Measurements from ENCODE around the gene MGAT5. TPM values are rescaled to one million over a fixed set of nuclear protein-coding genes. Genes with fewer than 3 reads are reported as not detected.

Gene MGAT5
- total RNA-seq, 4 donors from 2014 or later = 32.4 to 65.9 (median 46.6) TPM

DNA sequence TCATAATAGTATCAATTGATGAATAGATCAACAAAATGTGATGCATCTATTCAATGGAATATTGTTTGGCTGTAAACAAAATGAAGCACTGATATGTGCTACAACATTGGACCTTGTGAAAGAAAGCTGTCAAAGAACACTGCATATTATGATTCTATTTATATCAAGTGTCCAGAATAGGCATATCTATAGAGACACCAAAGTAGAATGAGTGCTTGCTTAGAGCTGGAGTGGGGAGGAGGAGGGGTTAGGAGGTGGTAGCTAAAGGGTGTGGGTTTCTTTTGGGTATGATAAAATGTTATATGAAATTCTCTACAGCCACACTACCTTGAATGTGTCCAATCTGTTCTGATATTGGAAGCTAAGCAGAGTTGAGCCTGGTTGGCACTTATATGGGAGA is 23.0 kb upstream of the MGAT5 start:
- Histone ChIP-seq H3K27ac (no peak overlapping the region), H3K36me3 (no peaks in the 10 kb centered on the region), H3K9me3 (peaks cover 0 to 9% (median 0%) of the 10 kb centered on the region in 3 donors), H3K4me1 (peaks cover 0 to 8% (median 0%) of the 10 kb centered on the region in 3 donors), H3K4me3 (no peak overlapping the region), H3K27me3 (no peaks in the 10 kb centered on the region)
- ATAC-seq = no peak
- TF ChIP-seq POLR2AphosphoS5 (IDR thresholded peaks at IDR 0.05) (no peak), EP300 (IDR thresholded peaks at IDR 0.05) (no peak), POLR2A (IDR thresholded peaks at IDR 0.05) (no peak)
- TF ChIP-seq, protein P1, sequence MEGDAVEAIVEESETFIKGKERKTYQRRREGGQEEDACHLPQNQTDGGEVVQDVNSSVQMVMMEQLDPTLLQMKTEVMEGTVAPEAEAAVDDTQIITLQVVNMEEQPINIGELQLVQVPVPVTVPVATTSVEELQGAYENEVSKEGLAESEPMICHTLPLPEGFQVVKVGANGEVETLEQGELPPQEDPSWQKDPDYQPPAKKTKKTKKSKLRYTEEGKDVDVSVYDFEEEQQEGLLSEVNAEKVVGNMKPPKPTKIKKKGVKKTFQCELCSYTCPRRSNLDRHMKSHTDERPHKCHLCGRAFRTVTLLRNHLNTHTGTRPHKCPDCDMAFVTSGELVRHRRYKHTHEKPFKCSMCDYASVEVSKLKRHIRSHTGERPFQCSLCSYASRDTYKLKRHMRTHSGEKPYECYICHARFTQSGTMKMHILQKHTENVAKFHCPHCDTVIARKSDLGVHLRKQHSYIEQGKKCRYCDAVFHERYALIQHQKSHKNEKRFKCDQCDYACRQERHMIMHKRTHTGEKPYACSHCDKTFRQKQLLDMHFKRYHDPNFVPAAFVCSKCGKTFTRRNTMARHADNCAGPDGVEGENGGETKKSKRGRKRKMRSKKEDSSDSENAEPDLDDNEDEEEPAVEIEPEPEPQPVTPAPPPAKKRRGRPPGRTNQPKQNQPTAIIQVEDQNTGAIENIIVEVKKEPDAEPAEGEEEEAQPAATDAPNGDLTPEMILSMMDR (IDR thresholded peaks at IDR 0.05) = no peak

DNA sequence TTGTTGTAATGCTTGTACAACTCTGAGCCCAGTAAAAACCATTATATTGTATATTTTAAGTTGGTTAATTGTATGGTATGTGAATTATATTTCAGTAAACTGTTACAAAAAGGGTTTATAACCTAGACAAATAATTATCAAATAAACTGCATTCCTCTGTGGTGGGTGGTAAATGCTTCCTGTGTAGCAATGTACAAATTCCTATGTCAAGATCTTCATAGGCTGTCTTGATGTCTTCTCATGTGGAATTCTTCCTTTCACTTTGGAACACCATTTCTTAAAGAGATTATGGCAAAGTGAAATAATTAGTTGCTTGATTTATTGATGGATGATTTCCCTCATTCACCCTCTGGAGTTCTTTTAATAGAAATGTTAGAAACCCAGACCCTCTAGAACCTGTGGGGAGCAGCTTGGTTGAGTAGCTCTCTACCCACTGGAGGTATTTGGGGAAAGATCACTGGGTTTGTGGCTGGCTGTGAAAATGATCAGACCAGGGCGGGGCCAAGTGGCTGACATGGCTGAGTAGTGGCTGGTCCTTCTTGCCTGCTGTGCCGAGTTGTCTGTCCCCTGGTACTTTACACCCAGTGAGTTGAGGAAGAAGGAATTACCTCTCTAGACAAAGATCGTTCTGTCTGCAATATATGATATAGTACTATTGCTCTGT is 22.4 kb upstream of the MGAT5 start:
- H3K4me1 ChIP-seq = peaks cover 0 to 8% (median 0%) of the 10 kb centered on the region in 3 donors
- H3K4me3 ChIP-seq = no peak overlapping the region
- TF ChIP-seq POLR2A (IDR thresholded peaks at IDR 0.05) (no peak), EP300 (IDR thresholded peaks at IDR 0.05) (no peak), POLR2AphosphoS5 (IDR thresholded peaks at IDR 0.05) (no peak)
- TF ChIP-seq, protein P1 (IDR thresholded peaks at IDR 0.05) = no peak
- H3K27me3 ChIP-seq = no peaks in the 10 kb centered on the region
- 100% methylated on average over 3 of the region's 3 CpGs for WGBS, 2 donors (ENCODE audit: low coverage in 1 of 2)
- peaks cover 0 to 9% (median 0%) of the 10 kb centered on the region in 3 donors for H3K9me3 ChIP-seq
- H3K36me3 ChIP-seq = no peaks in the 10 kb centered on the region
- no peak for ATAC-seq
- H3K27ac ChIP-seq = no peak overlapping the region

GRCh38 chr2:134231965-134232340 is 21.9 kb upstream of the MGAT5 start:
- no peaks in the 10 kb centered on the region for H3K27me3 ChIP-seq
- H3K4me1 ChIP-seq = peaks cover 0 to 8% (median 0%) of the 10 kb centered on the region in 3 donors
- no peak for ATAC-seq
- no peak overlapping the region for H3K27ac ChIP-seq
- H3K36me3 ChIP-seq = no peaks in the 10 kb centered on the region
- peaks cover 0 to 9% (median 0%) of the 10 kb centered on the region in 3 donors for H3K9me3 ChIP-seq
- 75% methylated on average over 2 of the region's 2 CpGs; no CpG with 5 or more reads in 1 of the 2 donors for WGBS, 2 donors (ENCODE audit: low coverage in 1 of 2)
- TF ChIP-seq EP300 (IDR thresholded peaks at IDR 0.05) = no peak
- H3K4me3 ChIP-seq = no peak overlapping the region

DNA sequence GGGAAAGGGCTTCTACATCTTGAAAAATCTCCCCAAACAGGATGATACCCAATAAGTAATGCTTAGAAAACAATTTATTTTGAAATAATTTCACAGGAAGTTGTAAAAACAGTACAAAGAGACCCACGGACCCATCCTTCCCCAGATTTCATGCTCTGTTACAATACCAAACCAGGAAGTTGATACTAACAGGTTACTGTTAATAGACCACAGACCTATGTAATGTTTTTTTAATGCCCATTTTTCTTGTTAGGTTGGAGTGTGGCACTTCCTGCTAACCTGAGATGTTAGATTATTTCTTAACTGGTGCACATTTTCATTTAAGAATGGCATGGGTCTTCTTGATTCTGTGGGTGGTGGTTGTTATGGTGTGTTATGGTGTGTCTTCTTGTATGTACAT is 21.4 kb upstream of the MGAT5 start:
- no peak overlapping the region for H3K27ac ChIP-seq
- TF ChIP-seq POLR2A (IDR thresholded peaks at IDR 0.05) (no peak), POLR2AphosphoS5 (IDR thresholded peaks at IDR 0.05) (no peak), EP300 (IDR thresholded peaks at IDR 0.05) (no peak)
- TF ChIP-seq, protein P1 (IDR thresholded peaks at IDR 0.05) = no peak
- WGBS, 2 donors (ENCODE audit: low coverage in 1 of 2) = 56 to 64% methylated on average over 1 of the region's 1 CpG
- H3K27me3 ChIP-seq = no peaks in the 10 kb centered on the region
- no peak for ATAC-seq
- no peak overlapping the region for H3K4me3 ChIP-seq
- H3K4me1 ChIP-seq = peaks cover 0 to 8% (median 0%) of the 10 kb centered on the region in 3 donors
- H3K36me3 ChIP-seq = no peaks in the 10 kb centered on the region
- peaks cover 0 to 9% (median 0%) of the 10 kb centered on the region in 3 donors for H3K9me3 ChIP-seq

DNA sequence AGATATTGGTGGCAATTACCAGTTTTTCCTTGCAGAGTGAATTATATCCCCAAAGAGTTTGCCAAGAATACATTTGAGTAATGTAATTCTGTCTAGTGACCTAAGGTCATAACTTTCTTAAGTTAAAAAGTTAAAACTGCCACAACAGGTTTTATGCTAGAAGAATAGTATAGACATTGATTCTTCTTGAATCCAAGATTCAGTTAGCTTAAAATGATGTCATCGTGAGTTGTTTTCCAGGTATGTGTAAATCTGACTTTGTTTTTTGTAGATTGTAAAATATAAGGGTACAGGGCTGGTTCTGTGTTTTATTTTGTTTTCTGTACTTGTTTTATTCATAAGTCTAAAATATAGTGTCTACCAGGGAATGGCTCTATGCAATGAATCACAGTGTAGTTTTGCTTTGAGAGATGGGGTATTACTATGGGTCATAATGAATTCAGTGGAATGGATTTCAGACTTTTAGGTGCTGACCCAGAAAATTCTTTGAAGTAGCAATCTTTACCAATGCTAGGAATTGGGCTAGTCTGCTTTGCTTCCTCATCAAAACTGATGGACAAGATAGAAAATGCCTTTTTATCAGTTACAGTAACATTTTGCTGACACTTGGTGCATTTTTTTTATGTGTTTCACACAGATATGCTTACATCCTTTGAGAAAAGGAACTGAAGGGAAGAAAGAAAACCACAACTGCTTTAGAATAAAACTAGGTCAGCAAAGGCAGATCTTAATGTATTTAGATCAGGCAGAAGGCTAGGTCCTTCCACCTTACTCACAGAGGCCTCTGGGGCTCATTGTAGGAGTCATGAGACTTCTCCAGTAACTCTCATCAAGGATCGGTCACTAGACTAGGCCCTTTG is 20.8 kb upstream of the MGAT5 start:
- Histone ChIP-seq H3K9me3 (peaks cover 0 to 7% (median 0%) of the 10 kb centered on the region in 3 donors), H3K27ac (no peak overlapping the region), H3K27me3 (no peaks in the 10 kb centered on the region), H3K4me1 (peaks cover 0 to 8% (median 0%) of the 10 kb centered on the region in 3 donors), H3K36me3 (no peaks in the 10 kb centered on the region), H3K4me3 (no peak overlapping the region)
- TF ChIP-seq, protein P1 (IDR thresholded peaks at IDR 0.05) = no peak
- TF ChIP-seq POLR2AphosphoS5 (IDR thresholded peaks at IDR 0.05) = no peak
- no peak for TF ChIP-seq POLR2A (IDR thresholded peaks at IDR 0.05)
- TF ChIP-seq EP300 (IDR thresholded peaks at IDR 0.05) = no peak
- ATAC-seq = no peak
- 90 to 96% methylated on average over 2 of the region's 2 CpGs for WGBS, 2 donors (ENCODE audit: low coverage in 1 of 2)
